ENCODE results near the gene SKA3. TPM values are rescaled to one million over a fixed set of nuclear protein-coding genes. Genes with fewer than 3 reads are reported as not detected.
"Not testable (repeated sequence)": the region's sequence is repeated elsewhere in the genome, so short reads cannot be mapped to it uniquely, and the experiment has no call there.

Gene SKA3
- total RNA-seq, 1 experiment from 2014 or later = 79.3 TPM

DNA sequence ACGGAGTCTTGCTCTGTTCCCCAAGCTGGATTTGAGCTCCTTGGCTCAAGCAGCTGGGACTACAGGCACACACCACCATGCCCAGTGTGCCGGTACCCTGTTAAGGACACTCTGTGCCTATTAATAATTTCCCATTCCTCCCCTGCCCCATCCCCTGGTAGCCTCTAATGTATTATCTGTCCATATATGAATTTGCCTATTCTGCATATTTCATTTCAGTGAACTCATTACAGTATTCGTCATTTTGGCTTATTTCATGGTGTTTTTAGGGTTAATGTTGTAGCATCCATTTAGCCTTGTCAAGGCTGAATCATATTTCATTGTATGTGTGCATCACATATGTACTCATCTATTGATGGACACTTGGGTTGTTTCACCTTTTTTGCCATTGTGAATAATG is 33.6 kb downstream of the SKA3 start:
- Histone ChIP-seq H3K9me3 (replicated peaks) (no peaks in the 10 kb centered on the region), H3K36me3 (peaks cover 44% of the 10 kb centered on the region), H3K27ac (no peak overlapping the region), H3K4me3 (no peak overlapping the region), H3K4me1 (peaks cover 10% of the 10 kb centered on the region; the same call in 1 of the 2 replicates), H3K27me3 (no peaks in the 10 kb centered on the region)
- no peak for DNase-seq

DNA sequence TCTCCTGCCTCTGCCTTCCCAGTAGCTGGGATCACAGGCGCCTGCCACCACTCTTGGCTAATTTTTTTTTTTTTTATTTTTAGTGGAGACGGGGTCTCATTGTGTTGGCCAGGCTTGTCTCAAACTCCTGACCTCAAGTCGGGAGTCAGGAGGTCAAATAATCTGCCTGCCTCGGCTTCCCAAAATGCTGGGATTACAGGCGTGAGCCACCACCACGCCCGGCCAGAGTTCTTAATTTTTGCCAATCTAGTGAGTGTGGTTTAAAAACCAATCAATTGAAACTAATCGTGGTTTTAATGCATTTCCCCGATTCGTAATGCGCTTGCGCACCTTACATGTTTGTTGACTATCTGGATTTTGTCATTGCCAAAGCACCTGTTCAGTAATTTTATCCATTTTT is 37.0 kb downstream of the SKA3 start:
- H3K27me3 ChIP-seq = no peaks in the 10 kb centered on the region
- no peaks in the 10 kb centered on the region for H3K9me3 ChIP-seq (replicated peaks)
- peaks cover 16% of the 10 kb centered on the region for H3K36me3 ChIP-seq
- DNase-seq = no peak
- peaks cover 10% of the 10 kb centered on the region; the same call in 1 of the 2 replicates for H3K4me1 ChIP-seq
- H3K27ac ChIP-seq = peak overlapping the region; percentile 72
- H3K4me3 ChIP-seq = peak overlapping the region; percentile 80

GRCh38 chr13:21138561-21138960 is 37.8 kb downstream of the SKA3 start:
- Histone ChIP-seq H3K27me3 (no peaks in the 10 kb centered on the region), H3K27ac (no peak overlapping the region), H3K4me1 (peaks cover 10% of the 10 kb centered on the region; the same call in 1 of the 2 replicates), H3K36me3 (peaks cover 14% of the 10 kb centered on the region), H3K9me3 (replicated peaks) (no peaks in the 10 kb centered on the region), H3K4me3 (no peak overlapping the region)
- DNase-seq = peak in 1 of 2 experiments; percentile 26

- no peaks in the 10 kb centered on the region for H3K27me3 ChIP-seq
- peaks cover 10% of the 10 kb centered on the region; the same call in 1 of the 2 replicates for H3K4me1 ChIP-seq
- peaks cover 6% of the 10 kb centered on the region for H3K36me3 ChIP-seq
- no peak for DNase-seq
- H3K27ac ChIP-seq = no peak overlapping the region
- no peak overlapping the region for H3K4me3 ChIP-seq
- no peaks in the 10 kb centered on the region for H3K9me3 ChIP-seq (replicated peaks)
These were observed 38.7 kb downstream of the SKA3 start for GRCh38 chr13:21137696-21138095.

- H3K4me3 ChIP-seq; DNase-seq; H3K9me3 ChIP-seq (replicated peaks); H3K27ac ChIP-seq; H3K36me3 ChIP-seq; H3K4me1 ChIP-seq; H3K27me3 ChIP-seq: not testable (repeated sequence)
These were observed 40.5 kb downstream of the SKA3 start for GRCh38 chr13:21135833-21136232.

- Histone ChIP-seq H3K4me3 (no peak overlapping the region), H3K27ac (no peak overlapping the region), H3K36me3 (no peaks in the 10 kb centered on the region), H3K4me1 (peaks cover 3% of the 10 kb centered on the region; the same call in 1 of the 2 replicates), H3K27me3 (no peaks in the 10 kb centered on the region), H3K9me3 (replicated peaks) (no peaks in the 10 kb centered on the region)
- no peak for DNase-seq
These were observed 41.9 kb downstream of the SKA3 start for GRCh38 chr13:21134475-21134874.

DNA sequence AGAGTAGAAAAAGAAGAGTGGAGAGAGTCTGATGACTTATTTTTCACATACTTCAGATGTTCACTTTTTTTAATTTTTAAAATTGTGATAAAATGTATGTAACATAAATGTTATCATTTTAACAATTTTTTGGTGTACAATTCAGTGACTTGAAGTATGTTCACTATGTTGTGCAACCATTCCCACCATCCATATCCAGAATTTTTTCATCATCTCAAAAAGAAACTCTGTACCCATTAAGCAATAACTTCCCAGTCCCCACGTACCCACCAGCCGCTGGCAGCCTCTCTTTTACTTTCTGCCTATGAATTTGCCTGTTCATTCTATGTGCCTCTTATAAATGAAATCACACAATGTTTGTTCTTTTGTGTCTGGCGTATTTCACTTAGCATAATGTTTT is 43.3 kb downstream of the SKA3 start:
- no peaks in the 10 kb centered on the region for H3K27me3 ChIP-seq
- H3K9me3 ChIP-seq (replicated peaks) = no peaks in the 10 kb centered on the region
- no peak overlapping the region for H3K4me3 ChIP-seq
- H3K27ac ChIP-seq = no peak overlapping the region
- no peaks in the 10 kb centered on the region for H3K36me3 ChIP-seq
- H3K4me1 ChIP-seq = no peaks in the 10 kb centered on the region
- no peak for DNase-seq

DNA sequence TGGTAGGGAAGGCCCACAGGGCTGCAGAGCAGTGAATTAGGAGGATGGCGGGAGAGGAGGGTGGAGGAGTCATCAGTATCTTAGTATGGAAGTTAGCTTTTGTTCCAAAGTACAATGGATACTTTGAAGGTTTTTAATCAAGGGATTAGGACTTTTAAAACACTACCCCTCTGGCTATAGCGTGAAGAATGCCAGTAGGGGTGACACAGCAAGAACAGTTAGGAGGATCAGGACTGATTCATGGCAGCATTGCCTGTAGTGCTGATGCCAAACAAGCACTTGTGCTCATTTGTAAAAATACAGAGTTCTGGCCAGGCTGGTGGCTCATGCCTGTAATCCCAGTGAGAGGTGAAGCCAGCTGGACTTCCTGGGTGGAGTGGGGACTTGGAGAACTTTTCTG is 46.2 kb downstream of the SKA3 start:
- Histone ChIP-seq H3K4me3 (no peak overlapping the region), H3K27ac (no peak overlapping the region), H3K4me1 (no peaks in the 10 kb centered on the region), H3K9me3 (replicated peaks) (no peaks in the 10 kb centered on the region), H3K27me3 (no peaks in the 10 kb centered on the region), H3K36me3 (no peaks in the 10 kb centered on the region)
- DNase-seq = no peak

DNA sequence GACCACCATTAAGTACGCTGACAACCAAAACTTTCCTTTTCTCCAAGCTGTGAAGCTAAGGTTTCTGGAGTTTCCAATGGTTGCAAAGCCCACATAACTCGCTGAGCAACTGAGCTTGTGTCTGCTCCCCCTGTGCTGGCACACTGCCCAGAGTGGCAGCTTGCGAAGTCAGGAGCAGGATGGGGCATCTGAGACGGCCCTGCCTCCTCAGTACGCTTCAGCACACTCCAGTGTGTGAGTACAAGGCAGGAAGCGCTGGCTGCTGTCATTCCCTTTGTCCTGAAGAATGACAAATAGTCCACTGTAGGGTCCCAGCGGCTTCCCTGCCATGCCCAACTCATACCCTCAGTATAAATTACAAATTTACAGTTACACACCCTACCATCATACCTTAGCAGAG is 51.5 kb downstream of the SKA3 start:
- Histone ChIP-seq H3K27ac (no peak overlapping the region), H3K27me3 (no peaks in the 10 kb centered on the region), H3K9me3 (replicated peaks) (no peaks in the 10 kb centered on the region; the same call in 1 of the 2 replicates), H3K4me3 (no peak overlapping the region), H3K4me1 (no peaks in the 10 kb centered on the region), H3K36me3 (no peaks in the 10 kb centered on the region)
- peak; percentile 87 to 89 for DNase-seq

GRCh38 chr13:21123956-21124355 is 52.4 kb downstream of the SKA3 start:
- Histone ChIP-seq H3K4me3 (no peak overlapping the region), H3K27ac (no peak overlapping the region), H3K9me3 (replicated peaks) (no peaks in the 10 kb centered on the region; the same call in 1 of the 2 replicates), H3K4me1 (no peaks in the 10 kb centered on the region), H3K36me3 (no peaks in the 10 kb centered on the region), H3K27me3 (no peaks in the 10 kb centered on the region)
- DNase-seq = no peak

DNA sequence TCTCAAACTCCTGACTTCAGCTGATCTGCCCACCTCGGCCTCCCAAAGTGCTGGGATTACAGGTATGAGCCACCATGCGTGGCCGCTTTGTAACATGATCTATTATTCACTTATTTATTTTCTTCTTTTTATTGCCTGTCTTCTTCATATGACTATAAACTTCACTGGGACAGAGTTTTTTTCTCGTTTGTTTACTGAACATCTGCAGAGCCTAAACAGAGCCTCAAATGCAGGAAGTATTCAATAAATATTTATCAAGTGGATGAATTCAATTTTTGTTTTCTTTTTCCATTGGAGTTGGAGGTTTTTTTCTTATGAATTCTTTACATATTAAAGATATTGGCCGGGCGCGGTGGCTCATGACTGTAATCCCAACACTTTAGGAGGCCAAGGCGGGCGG is 54.7 kb downstream of the SKA3 start:
- Histone ChIP-seq H3K36me3 (no peaks in the 10 kb centered on the region), H3K27ac (no peak overlapping the region), H3K27me3 (no peaks in the 10 kb centered on the region), H3K9me3 (replicated peaks) (peaks cover 3% of the 10 kb centered on the region; the same call in 1 of the 2 replicates), H3K4me1 (no peaks in the 10 kb centered on the region), H3K4me3 (no peak overlapping the region)
- no peak for DNase-seq

GRCh38 chr13:21120191-21120590 is 56.2 kb downstream of the SKA3 start:
- Histone ChIP-seq H3K36me3 (no peaks in the 10 kb centered on the region), H3K4me3 (no peak overlapping the region), H3K9me3 (replicated peaks) (peaks cover 3% of the 10 kb centered on the region; the same call in 1 of the 2 replicates), H3K4me1 (no peaks in the 10 kb centered on the region), H3K27me3 (no peaks in the 10 kb centered on the region), H3K27ac (no peak overlapping the region)
- no peak for DNase-seq

GRCh38 chr13:21119526-21119925 is 56.8 kb downstream of the SKA3 start:
- Histone ChIP-seq H3K4me3 (no peak overlapping the region), H3K27ac (no peak overlapping the region), H3K36me3 (no peaks in the 10 kb centered on the region), H3K27me3 (no peaks in the 10 kb centered on the region), H3K9me3 (replicated peaks) (peaks cover 3% of the 10 kb centered on the region; the same call in 1 of the 2 replicates), H3K4me1 (no peaks in the 10 kb centered on the region)
- DNase-seq = no peak

DNA sequence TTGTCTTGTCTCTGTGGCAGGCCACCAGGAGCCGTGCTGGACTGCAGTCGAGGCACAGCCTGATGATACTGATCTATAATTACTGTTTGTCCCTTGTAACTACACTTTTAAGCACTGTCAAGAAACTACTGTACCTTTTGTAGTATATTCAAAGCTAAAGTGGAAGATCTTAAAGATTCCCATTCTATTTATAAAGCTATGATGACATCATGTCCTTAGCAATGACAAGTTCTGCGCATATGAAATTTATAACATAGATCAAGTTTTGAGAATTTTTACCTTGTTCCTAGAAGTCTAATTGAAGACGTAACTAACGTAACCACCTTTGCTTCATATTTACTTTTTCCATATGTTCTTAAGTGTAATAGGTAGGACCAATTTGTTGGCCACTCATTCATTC is 58.2 kb downstream of the SKA3 start:
- Histone ChIP-seq H3K4me3 (no peak overlapping the region), H3K4me1 (no peaks in the 10 kb centered on the region), H3K27me3 (no peaks in the 10 kb centered on the region), H3K36me3 (no peaks in the 10 kb centered on the region), H3K9me3 (replicated peaks) (peaks cover 3% of the 10 kb centered on the region; the same call in 1 of the 2 replicates), H3K27ac (no peak overlapping the region)
- DNase-seq = no peak

GRCh38 chr13:21117104-21117809 is 59.1 kb downstream of the SKA3 start:
- H3K4me1 ChIP-seq = no peaks in the 10 kb centered on the region
- peaks cover 3% of the 10 kb centered on the region; the same call in 1 of the 2 replicates for H3K9me3 ChIP-seq (replicated peaks)
- no peak overlapping the region for H3K4me3 ChIP-seq
- DNase-seq = peak; percentile 29 to 49
- no peaks in the 10 kb centered on the region for H3K27me3 ChIP-seq
- H3K27ac ChIP-seq = no peak overlapping the region
- no peaks in the 10 kb centered on the region for H3K36me3 ChIP-seq

DNA sequence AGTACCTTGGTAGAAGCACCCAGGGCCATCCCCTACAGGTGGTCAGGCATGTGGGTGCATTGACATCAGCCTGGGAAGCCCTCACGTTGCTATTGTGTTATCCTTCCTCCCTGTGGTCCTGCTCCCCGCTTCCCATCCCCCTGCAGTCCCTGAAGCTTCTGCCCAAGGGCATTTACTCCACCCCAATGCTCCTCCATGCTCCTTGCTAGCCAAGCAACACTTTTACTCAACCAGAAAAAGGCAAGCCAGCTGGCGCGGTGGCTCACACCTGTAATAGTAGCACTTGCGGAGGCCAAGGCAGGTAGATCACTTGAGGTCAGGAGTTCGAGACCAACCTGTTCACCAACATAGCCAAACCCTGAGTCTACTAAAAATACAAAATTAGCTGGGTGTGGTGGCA is 60.2 kb downstream of the SKA3 start:
- Histone ChIP-seq H3K27me3 (no peaks in the 10 kb centered on the region), H3K4me1 (no peaks in the 10 kb centered on the region), H3K36me3 (no peaks in the 10 kb centered on the region), H3K4me3 (no peak overlapping the region), H3K9me3 (replicated peaks) (peaks cover 3% of the 10 kb centered on the region; the same call in 1 of the 2 replicates), H3K27ac (no peak overlapping the region)
- no peak for DNase-seq
